ENCODE measurements around the gene NGDN.

The NGDN gene

GRCh38 chr14:23517650-23518326 is 48.3 kb downstream of the NGDN start:
- no peaks in the 10 kb centered on the region for H4K20me1 ChIP-seq
- H3K9me3 ChIP-seq: no peaks in the 10 kb centered on the region
- H3K27ac ChIP-seq: no peak overlapping the region
- no peaks in the 10 kb centered on the region for H3K27me3 ChIP-seq
- H3K4me3 ChIP-seq: no peak overlapping the region
- TF ChIP-seq Cebpa-rat (IDR thresholded peaks at IDR 0.05): no peak
- no peak overlapping the region for H3K4me2 ChIP-seq
- peaks cover 9% of the 10 kb centered on the region; the same call in 1 of the 2 replicates for H3K36me3 ChIP-seq
- H3K9ac ChIP-seq: no peak overlapping the region
- H3K4me1 ChIP-seq: 0 out of 2 replicates have a peak, but pooled peaks cover 9% of the 10 kb centered on the region

DNA sequence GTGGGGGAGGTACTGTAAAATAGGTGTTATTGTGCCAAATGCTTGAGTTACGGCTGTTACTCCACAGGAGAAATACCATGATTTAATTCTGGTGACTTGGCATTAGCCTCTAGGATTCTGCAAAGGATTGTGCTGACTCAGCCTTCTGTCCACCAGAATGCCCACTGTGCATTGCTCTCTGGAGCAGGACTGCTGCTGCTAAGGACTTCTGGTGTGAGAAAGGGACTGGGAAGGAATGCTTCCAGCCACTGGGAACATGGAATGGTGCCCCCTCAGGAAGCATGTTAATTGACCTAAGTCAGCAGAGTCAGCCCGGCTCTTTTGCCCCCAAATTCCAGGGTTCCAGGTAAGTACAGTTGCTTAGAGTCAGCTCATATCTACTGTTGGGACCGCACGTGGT is 49.2 kb downstream of the NGDN start:
- peaks cover 17% of the 10 kb centered on the region; the same call in 1 of the 2 replicates for H3K36me3 ChIP-seq
- no peak overlapping the region for H3K9ac ChIP-seq
- H3K27me3 ChIP-seq: no peaks in the 10 kb centered on the region
- H3K27ac ChIP-seq: no peak overlapping the region
- no peak overlapping the region for H3K4me2 ChIP-seq
- H3K4me1 ChIP-seq: 0 out of 2 replicates have a peak, but pooled peaks cover 9% of the 10 kb centered on the region
- no peaks in the 10 kb centered on the region for H4K20me1 ChIP-seq
- H3K4me3 ChIP-seq: no peak overlapping the region
- no peak for TF ChIP-seq Cebpa-rat (IDR thresholded peaks at IDR 0.05)
- H3K9me3 ChIP-seq: no peaks in the 10 kb centered on the region

GRCh38 chr14:23520899-23521533 is 51.5 kb downstream of the NGDN start:
- Histone ChIP-seq H3K4me1 (0 out of 2 replicates have a peak, but pooled peaks cover 9% of the 10 kb centered on the region), H3K9ac (no peak overlapping the region), H3K27me3 (no peaks in the 10 kb centered on the region), H4K20me1 (no peaks in the 10 kb centered on the region), H3K4me2 (no peak overlapping the region), H3K9me3 (no peaks in the 10 kb centered on the region), H3K27ac (no peak overlapping the region), H3K4me3 (no peak overlapping the region), H3K36me3 (peaks cover 33% of the 10 kb centered on the region)
- no peak for TF ChIP-seq Cebpa-rat (IDR thresholded peaks at IDR 0.05)

DNA sequence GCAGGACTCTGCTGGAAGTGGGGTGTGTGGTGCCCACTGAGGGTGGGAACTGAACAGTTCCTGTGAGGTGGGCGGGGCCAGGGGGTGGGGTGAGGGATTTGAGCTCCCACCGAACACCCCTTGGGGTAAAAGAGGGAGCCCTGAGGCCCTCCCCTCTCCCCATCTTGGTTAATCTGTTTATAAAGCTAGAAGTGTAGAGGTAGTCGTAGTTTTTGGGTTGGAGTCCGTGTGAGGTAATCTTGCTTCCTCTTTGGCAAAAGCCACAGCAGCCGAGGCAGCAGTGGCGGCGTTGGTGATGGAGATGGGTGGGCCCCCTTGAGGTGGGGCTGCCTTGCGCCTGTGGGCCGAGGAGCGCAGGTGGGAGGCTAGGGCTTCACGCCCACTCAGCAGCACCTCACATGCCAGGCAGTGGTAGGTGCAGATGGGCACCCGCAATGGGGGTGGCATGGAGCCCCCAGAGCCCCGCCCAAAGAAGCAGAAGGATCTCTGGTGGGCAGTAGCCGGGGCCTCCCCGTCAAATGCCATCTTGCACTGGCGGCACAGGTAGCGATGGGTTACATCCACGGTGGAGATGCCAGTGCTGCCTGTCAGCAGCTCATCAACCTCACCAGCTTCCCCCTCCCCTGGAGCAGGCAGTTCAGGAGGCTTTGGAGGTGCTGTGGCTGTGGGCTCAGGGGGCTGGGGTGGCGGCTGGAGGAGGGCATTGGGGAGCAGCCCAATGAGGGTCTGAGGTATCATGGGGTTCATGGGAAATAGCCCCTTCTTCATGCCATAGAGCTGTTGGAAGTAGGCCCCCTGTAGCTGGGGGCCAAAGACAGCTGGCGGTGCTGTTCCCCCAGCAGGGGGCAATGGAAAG is 52.5 kb downstream of the NGDN start:
- Histone ChIP-seq H3K9ac (no peak overlapping the region), H3K4me3 (no peak overlapping the region), H3K4me2 (no peak overlapping the region), H4K20me1 (no peaks in the 10 kb centered on the region), H3K4me1 (0 out of 2 replicates have a peak, but pooled peaks cover 9% of the 10 kb centered on the region), H3K36me3 (peaks cover 43% of the 10 kb centered on the region), H3K9me3 (no peaks in the 10 kb centered on the region), H3K27me3 (no peaks in the 10 kb centered on the region), H3K27ac (no peak overlapping the region)
- TF ChIP-seq Cebpa-rat (IDR thresholded peaks at IDR 0.05): no peak

GRCh38 chr14:23522643-23523198 is 53.2 kb downstream of the NGDN start:
- Histone ChIP-seq H3K27me3 (no peaks in the 10 kb centered on the region), H3K4me3 (no peak overlapping the region), H3K27ac (no peak overlapping the region), H3K4me1 (0 out of 2 replicates have a peak, but pooled peaks cover 9% of the 10 kb centered on the region), H4K20me1 (no peaks in the 10 kb centered on the region), H3K9me3 (no peaks in the 10 kb centered on the region), H3K36me3 (peaks cover 49% of the 10 kb centered on the region), H3K9ac (no peak overlapping the region), H3K4me2 (no peak overlapping the region)
- no peak for TF ChIP-seq Cebpa-rat (IDR thresholded peaks at IDR 0.05)

- H3K9me3 ChIP-seq: no peaks in the 10 kb centered on the region
- no peak for TF ChIP-seq Cebpa-rat (IDR thresholded peaks at IDR 0.05)
- H3K9ac ChIP-seq: no peak overlapping the region
- H4K20me1 ChIP-seq: no peaks in the 10 kb centered on the region
- 0 out of 2 replicates have a peak, but pooled peaks cover 9% of the 10 kb centered on the region for H3K4me1 ChIP-seq
- no peak overlapping the region for H3K4me2 ChIP-seq
- no peak overlapping the region for H3K4me3 ChIP-seq
- no peaks in the 10 kb centered on the region for H3K27me3 ChIP-seq
- H3K27ac ChIP-seq: no peak overlapping the region
- H3K36me3 ChIP-seq: peaks cover 56% of the 10 kb centered on the region
Observed at GRCh38 chr14:23523229-23524016, 53.9 kb downstream of the NGDN start.

- peaks cover 6% of the 10 kb centered on the region for H3K4me1 ChIP-seq
- H3K27ac ChIP-seq: no peak overlapping the region
- no peak overlapping the region for H3K4me2 ChIP-seq
- no peak overlapping the region for H3K9ac ChIP-seq
- H3K27me3 ChIP-seq: no peaks in the 10 kb centered on the region
- no peak overlapping the region for H3K4me3 ChIP-seq
- peaks cover 57% of the 10 kb centered on the region for H3K36me3 ChIP-seq
- H3K9me3 ChIP-seq: no peaks in the 10 kb centered on the region
- TF ChIP-seq Cebpa-rat (IDR thresholded peaks at IDR 0.05): no peak
- no peaks in the 10 kb centered on the region for H4K20me1 ChIP-seq
Observed at GRCh38 chr14:23524954-23525353, 55.5 kb downstream of the NGDN start.

- no peak overlapping the region for H3K27ac ChIP-seq
- no peaks in the 10 kb centered on the region for H3K27me3 ChIP-seq
- peaks cover 57% of the 10 kb centered on the region for H3K36me3 ChIP-seq
- H3K4me3 ChIP-seq: no peak overlapping the region
- no peak for TF ChIP-seq Cebpa-rat (IDR thresholded peaks at IDR 0.05)
- no peaks in the 10 kb centered on the region for H3K9me3 ChIP-seq
- H3K4me2 ChIP-seq: no peak overlapping the region
- no peaks in the 10 kb centered on the region for H4K20me1 ChIP-seq
- H3K4me1 ChIP-seq: peaks cover 8% of the 10 kb centered on the region
- no peak overlapping the region for H3K9ac ChIP-seq
Observed at GRCh38 chr14:23525611-23526010, 56.1 kb downstream of the NGDN start.
